ENCODE results near the gene TCERG1L.

TCERG1L gene

GRCh38 chr10:131086094-131086493 lies 225.4 kb downstream of the TCERG1L start:
- TF ChIP-seq CTCF (IDR thresholded peaks at IDR 0.05; ENCODE audit: low read depth, low read length): no peak
- no peak for DNase-seq (ENCODE audit: low read depth, low spot score)
- in situ Hi-C loops (cut with HindIII; ENCODE audit: low sequenced_read_pairs): no loop called here
- H3K4me3 ChIP-seq (ENCODE audit: low read depth, low read length): no peak overlapping the region

GRCh38 chr10:131085091-131085860 lies 226.2 kb downstream of the TCERG1L start:
- TF ChIP-seq CTCF (IDR thresholded peaks at IDR 0.05; ENCODE audit: low read depth, low read length): no peak
- H3K4me3 ChIP-seq (ENCODE audit: low read depth, low read length): no peak overlapping the region
- DNase-seq (ENCODE audit: low read depth, low spot score): no peak
- in situ Hi-C loops (cut with HindIII; ENCODE audit: low sequenced_read_pairs): no loop called here

GRCh38 chr10:131084791-131085090 lies 226.8 kb downstream of the TCERG1L start:
- in situ Hi-C loops (cut with HindIII; ENCODE audit: low sequenced_read_pairs): no loop called here
- no peak for DNase-seq (ENCODE audit: low read depth, low spot score)
- no peak overlapping the region for H3K4me3 ChIP-seq (ENCODE audit: low read depth, low read length)
- TF ChIP-seq CTCF (IDR thresholded peaks at IDR 0.05; ENCODE audit: low read depth, low read length): no peak

- no peak for DNase-seq (ENCODE audit: low read depth, low spot score)
- H3K4me3 ChIP-seq (ENCODE audit: low read depth, low read length): no peak overlapping the region
These were observed 227.4 kb downstream of the TCERG1L start for GRCh38 chr10:131083915-131084790.

GRCh38 chr10:131082991-131083481 lies 228.5 kb downstream of the TCERG1L start:
- in situ Hi-C loops (cut with HindIII; ENCODE audit: low sequenced_read_pairs): no loop called here
- DNase-seq (ENCODE audit: low read depth, low spot score): no peak
- no peak overlapping the region for H3K4me3 ChIP-seq (ENCODE audit: low read depth, low read length)
- TF ChIP-seq CTCF (IDR thresholded peaks at IDR 0.05; ENCODE audit: low read depth, low read length): no peak

More at GRCh38 chr10:131083915-131084790, 227.4 kb downstream of the TCERG1L start:
- in situ Hi-C loops (cut with HindIII; ENCODE audit: low sequenced_read_pairs): no loop called here
- no peak for TF ChIP-seq CTCF (IDR thresholded peaks at IDR 0.05; ENCODE audit: low read depth, low read length)

GRCh38 chr10:131082201-131082850 lies 229.2 kb downstream of the TCERG1L start:
- no peak overlapping the region for H3K4me3 ChIP-seq (ENCODE audit: low read depth, low read length)
- in situ Hi-C loops (cut with HindIII; ENCODE audit: low sequenced_read_pairs): no loop called here
- no peak for TF ChIP-seq CTCF (IDR thresholded peaks at IDR 0.05; ENCODE audit: low read depth, low read length)
- no peak for DNase-seq (ENCODE audit: low read depth, low spot score)
